ENCODE data around the gene MORC3. TPM values are rescaled to one million over a fixed set of nuclear protein-coding genes. Genes with fewer than 3 reads are reported as not detected.
"Not testable (repeated sequence)": the region's sequence is repeated elsewhere in the genome, so short reads cannot be mapped to it uniquely, and the experiment has no call there.

MORC3 gene
- total RNA-seq, 1 donor, result 16.2 TPM

- DNase-seq (ENCODE audit: low read depth in 2 of 3, low spot score in 2 of 3), result no peak
Measured at GRCh38 chr21:36384885-36385232, 64.9 kb downstream of the MORC3 start.

- peak; percentile 77 to 78 (median 77) for DNase-seq (ENCODE audit: low read depth in 2 of 3, low spot score in 2 of 3)
Measured at GRCh38 chr21:36385233-36386030, 65.4 kb downstream of the MORC3 start, which contains the start of gene CHAF1B. Gene CHAF1B, plus strand, starts transcription at chr21:36385392. Its CDS starts 745 bp downstream, at chr21:36386137.

GRCh38 chr21:36386031-36386642 is 66.1 kb downstream of the MORC3 start:
- DNase-seq (ENCODE audit: low read depth in 2 of 3, low spot score in 2 of 3), result no peak

- DNase-seq (ENCODE audit: low read depth in 2 of 3, low spot score in 2 of 3), result no peak
Measured at GRCh38 chr21:36388096-36388495, 68.1 kb downstream of the MORC3 start.

GRCh38 chr21:36388835-36389234 is 68.8 kb downstream of the MORC3 start:
- DNase-seq (ENCODE audit: low read depth in 2 of 3, low spot score in 2 of 3), result no peak

GRCh38 chr21:36391649-36392048 is 71.7 kb downstream of the MORC3 start:
- not testable (repeated sequence) for DNase-seq (ENCODE audit: low read depth in 2 of 3, low spot score in 2 of 3)

GRCh38 chr21:36395353-36396111 is 75.5 kb downstream of the MORC3 start:
- no peak for DNase-seq (ENCODE audit: low read depth in 2 of 3, low spot score in 2 of 3)

- no peak for DNase-seq (ENCODE audit: low read depth in 2 of 3, low spot score in 2 of 3)
Measured at GRCh38 chr21:36396325-36396724, 76.3 kb downstream of the MORC3 start.

- DNase-seq (ENCODE audit: low read depth in 2 of 3, low spot score in 2 of 3), result no peak
Measured at GRCh38 chr21:36396971-36397370, 77.0 kb downstream of the MORC3 start.

- DNase-seq (ENCODE audit: low read depth in 2 of 3, low spot score in 2 of 3), result no peak
Measured at GRCh38 chr21:36397606-36398005, 77.6 kb downstream of the MORC3 start.

GRCh38 chr21:36399736-36400135 is 79.7 kb downstream of the MORC3 start:
- not testable (repeated sequence) for DNase-seq (ENCODE audit: low read depth in 2 of 3, low spot score in 2 of 3)

- DNase-seq (ENCODE audit: low read depth in 2 of 3, low spot score in 2 of 3), result no peak
Measured at GRCh38 chr21:36400719-36401118, 80.7 kb downstream of the MORC3 start.

- DNase-seq (ENCODE audit: low read depth in 2 of 3, low spot score in 2 of 3), result no peak
Measured at GRCh38 chr21:36402339-36402738, 82.3 kb downstream of the MORC3 start.

- no peak for DNase-seq (ENCODE audit: low read depth in 2 of 3, low spot score in 2 of 3)
Measured at GRCh38 chr21:36403713-36404112, 83.7 kb downstream of the MORC3 start.

- DNase-seq (ENCODE audit: low read depth in 2 of 3, low spot score in 2 of 3), result no peak
Measured at GRCh38 chr21:36408568-36408967, 88.6 kb downstream of the MORC3 start.

GRCh38 chr21:36411301-36411700 is 91.3 kb downstream of the MORC3 start:
- DNase-seq (ENCODE audit: low read depth in 2 of 3, low spot score in 2 of 3), result no peak

- no peak for DNase-seq (ENCODE audit: low read depth in 2 of 3, low spot score in 2 of 3)
Measured at GRCh38 chr21:36412916-36413315, 92.9 kb downstream of the MORC3 start.

- DNase-seq (ENCODE audit: low read depth in 2 of 3, low spot score in 2 of 3), result no peak
Measured at GRCh38 chr21:36415375-36415774, 95.4 kb downstream of the MORC3 start.

- DNase-seq (ENCODE audit: low read depth in 2 of 3, low spot score in 2 of 3), result no peak
Measured at GRCh38 chr21:36419241-36419640, 99.2 kb downstream of the MORC3 start.

GRCh38 chr21:36419996-36420395 is 100.0 kb downstream of the MORC3 start:
- peak in 2 of 3 donors; percentile 78 to 85 for DNase-seq (ENCODE audit: low read depth in 2 of 3, low spot score in 2 of 3)

- DNase-seq (ENCODE audit: low read depth in 2 of 3, low spot score in 2 of 3), result no peak
Measured at GRCh38 chr21:36420571-36421339, 100.8 kb downstream of the MORC3 start.

All from hematopoietic multipotent progenitor cell (in vitro differentiated cells).